Endothelial cell of hepatic sinusoid (primary cell): ENCODE data around the gene BEAN1.
"Not testable (repeated sequence)": the region's sequence is repeated elsewhere in the genome, so short reads cannot be mapped to it uniquely, and the experiment has no call there.

Source experiments
- in situ Hi-C: cut with HindIII; loops from 2 replicates; pipeline ENCODE4 v1.10.0; 2017; ENCODE audit warnings: low sequenced_read_pairs

BEAN1 gene

DNA sequence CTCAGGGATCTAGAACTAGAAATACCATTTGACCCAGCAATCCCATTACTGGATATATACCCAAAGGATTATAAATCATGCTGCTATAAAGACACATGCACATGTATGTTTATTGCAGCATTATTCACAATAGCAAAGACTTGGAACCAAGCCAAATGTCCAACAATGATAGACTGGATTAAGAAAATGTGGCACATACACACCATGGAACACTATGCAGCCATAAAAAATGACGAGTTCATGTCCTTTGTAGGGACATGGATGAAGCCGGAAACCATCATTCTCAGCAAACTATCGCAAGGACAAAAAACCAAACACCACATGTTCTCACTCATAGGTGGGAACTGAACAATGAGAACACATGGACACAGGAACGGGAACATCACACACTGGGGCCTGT, 74.5 kb downstream of the BEAN1 start:
- in situ Hi-C loops: not testable (repeated sequence)

DNA sequence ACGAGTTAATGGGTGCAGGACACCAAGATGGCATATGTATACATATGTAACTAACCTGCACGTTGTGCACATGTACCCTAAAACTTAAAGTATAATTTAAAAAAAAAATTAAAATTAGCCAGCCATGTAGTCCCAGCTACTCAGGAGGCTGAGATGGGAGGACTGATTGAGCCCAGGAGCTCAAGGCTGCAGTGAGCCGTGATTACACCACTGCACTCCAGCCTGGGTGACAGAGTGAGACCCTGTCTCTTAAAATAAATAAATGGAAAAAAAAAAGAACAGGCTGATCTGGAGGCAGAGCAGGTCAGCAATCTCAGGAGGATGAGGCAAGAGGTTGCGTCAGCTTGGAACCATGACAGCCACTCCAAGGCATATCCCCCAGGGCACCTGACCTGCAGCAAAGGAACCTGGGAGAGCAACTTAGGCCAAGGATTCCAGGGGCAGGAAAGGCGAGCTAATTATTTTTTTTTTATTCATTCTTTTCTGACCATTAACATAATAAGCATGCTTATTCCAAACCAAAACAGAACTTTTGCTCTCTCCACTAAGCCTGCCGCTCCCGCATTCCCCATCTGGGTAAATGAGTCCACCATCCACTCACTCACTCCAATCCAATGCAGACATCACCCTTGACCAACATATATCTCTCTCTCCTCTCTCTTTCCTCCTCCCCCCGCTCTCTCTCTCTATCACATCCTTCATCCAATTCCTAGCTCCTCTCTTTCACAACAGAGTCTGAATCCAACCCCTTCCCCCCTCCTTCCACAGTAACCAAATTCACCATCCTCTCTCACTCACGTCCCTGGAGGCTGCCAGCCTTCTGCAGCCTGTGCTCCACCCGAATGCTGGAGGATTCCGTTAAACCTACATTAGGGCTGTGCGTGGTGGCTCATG, 75.2 kb downstream of the BEAN1 start:
- in situ Hi-C loops: no loop called here

DNA sequence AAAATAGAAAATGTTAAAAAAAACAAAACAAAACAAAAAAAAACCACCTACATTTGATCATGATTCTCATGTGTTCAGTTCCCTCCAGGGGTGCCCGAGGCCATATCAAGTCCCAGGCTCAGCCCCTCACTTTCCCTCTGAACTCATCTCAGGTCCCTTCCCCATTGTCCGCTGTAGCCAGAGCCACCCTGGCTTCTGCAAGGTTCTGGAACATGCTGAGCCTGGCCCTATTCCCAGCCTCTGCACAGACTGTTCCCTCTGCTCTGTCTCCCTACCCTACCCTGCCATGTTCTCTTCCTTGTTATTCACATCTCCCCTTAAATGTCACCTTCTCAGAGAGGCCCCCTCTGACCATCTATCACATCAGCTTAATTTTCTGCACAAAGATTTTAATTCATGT, 75.9 kb downstream of the BEAN1 start:
- in situ Hi-C loops: no loop called here

DNA sequence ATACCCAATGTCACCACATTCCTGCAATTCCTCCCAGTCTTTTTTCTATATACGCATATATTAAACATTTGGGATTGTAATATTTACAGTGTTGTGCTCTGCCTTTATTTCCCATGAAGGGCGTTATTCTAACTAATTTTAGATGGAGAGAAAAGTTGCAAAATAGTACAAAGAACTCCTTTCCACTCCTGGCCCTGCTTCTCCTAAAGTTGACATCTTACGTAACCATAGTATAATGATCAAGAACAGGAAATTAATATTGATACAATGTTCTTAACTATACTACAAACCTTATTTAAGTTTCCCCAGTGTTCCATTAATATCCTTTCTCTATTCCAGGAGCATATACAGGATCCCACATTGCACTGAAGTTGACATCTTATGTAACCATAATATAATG, 76.5 kb downstream of the BEAN1 start:
- in situ Hi-C loops: no loop called here

DNA sequence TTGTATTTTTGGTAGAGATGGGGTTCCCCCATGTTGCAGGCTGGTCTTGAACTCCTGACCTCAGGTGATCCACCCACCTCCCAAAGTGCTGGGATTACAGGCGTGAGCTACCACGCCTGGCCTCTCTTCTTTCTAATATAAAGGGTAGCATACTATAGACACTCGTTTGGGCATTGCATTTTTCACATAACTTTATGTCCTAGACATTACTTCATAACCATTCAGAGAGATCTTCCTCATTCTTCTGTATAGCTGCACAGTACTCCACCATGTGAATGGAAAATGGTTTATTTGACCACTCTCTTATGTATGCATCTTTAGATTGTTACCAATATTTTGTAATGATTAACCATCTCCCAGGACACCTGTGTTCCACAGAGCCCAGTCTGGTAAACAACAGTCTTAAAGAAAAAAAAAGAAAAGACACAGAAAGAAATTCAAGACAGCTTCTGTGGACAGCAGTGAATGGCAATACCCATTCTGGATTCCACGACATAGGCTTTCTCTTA, 80.7 kb downstream of the BEAN1 start:
- in situ Hi-C loops: no loop called here

DNA sequence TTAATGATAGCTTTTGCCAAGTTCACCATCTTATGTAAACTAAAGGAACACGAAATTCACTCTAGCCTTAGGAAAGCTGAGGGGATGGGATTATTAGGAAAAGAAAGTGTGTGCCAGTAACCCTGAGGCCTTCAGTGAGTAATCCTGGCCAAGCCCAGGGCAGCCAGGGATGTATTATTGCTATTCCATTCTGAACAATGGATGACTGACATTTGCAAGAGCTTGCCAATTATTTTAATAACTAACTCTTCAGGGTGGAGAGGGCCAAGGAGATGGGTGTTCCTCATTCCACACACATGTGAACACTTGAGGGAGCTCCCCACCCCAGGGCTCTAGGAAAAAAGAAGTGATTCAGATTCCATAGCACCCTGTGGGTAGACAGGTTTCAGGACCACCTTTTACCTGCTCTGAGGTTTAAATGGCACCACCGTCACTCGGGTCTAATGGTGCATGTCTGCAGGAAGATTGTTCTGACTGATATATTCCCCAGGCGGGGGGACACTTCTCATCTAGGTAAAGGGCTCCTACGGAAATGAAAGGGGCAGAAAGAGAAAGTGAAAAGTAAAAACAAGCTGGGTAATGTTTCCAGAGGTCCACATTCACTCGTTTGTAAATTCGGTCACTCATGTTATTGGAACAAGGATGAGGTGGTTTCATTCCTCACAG, 81.3 kb downstream of the BEAN1 start:
- in situ Hi-C loops: no loop called here

DNA sequence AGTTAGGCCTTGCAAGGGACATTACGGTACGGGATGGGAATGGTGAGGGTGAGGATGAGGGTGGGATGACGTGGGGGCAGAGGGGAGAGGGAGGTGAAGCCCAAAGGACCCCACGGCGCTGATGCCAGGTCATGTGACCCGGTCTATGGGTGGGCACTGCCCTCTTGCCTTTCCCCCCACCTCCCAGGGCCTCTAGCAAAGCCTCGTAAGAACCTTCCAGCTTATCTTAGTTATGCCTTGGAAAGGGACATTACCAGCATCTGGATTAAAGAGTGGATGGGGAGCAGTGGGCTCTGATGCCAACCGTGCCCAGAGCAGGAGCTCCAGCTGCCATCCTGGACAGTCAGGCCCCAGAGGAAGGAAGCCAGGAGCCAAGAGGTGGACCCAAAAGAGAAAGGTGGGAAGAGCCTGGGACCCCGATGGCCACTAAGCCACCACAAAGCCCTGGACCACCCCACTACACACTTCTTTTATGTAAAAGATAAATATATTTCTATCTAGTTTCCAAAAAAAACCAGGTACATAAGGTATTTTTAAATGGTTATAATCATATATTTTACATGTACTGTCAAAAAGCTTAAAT, 81.9 kb downstream of the BEAN1 start:
- in situ Hi-C loops: no loop called here

DNA sequence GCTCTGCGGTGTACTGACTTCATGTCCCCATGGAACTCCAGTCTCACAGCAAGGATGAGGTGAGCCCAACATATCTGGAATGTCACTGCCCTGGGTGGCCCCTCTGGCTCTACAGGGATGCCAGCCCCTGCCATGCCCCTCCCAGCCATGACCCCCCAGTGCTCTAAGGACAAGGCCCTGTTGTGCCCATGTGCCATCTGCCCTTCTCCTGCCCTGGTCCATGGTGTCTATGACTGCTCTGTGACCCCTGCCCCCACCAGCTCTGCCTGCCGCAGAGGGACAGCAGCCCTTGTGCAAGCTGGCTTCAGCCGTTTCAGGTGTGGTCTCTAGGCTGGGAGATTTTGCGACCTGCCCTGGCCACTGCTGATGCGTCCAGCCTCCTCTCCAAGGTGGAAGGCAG, 82.5 kb downstream of the BEAN1 start:
- in situ Hi-C loops: no loop called here

DNA sequence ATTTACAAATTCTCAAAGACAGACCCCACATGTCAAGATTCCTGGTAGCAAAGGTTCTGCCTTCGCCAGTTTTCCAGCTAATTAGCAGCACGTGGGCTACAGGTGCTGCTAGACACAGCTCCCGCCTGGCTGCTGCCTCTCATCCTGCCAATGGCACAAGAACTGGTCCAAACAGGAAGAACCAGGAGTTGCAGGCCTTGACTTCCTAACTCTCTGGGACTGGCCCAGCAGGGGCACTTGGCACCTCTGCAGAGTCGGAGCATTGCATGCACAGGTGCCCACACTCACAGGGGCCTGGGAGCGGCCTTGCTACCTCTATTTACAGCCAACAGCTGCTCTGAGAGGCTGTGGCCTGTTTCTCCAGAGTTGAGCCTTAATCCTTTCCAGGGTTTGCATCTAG, 83.2 kb downstream of the BEAN1 start:
- in situ Hi-C loops: no loop called here

DNA sequence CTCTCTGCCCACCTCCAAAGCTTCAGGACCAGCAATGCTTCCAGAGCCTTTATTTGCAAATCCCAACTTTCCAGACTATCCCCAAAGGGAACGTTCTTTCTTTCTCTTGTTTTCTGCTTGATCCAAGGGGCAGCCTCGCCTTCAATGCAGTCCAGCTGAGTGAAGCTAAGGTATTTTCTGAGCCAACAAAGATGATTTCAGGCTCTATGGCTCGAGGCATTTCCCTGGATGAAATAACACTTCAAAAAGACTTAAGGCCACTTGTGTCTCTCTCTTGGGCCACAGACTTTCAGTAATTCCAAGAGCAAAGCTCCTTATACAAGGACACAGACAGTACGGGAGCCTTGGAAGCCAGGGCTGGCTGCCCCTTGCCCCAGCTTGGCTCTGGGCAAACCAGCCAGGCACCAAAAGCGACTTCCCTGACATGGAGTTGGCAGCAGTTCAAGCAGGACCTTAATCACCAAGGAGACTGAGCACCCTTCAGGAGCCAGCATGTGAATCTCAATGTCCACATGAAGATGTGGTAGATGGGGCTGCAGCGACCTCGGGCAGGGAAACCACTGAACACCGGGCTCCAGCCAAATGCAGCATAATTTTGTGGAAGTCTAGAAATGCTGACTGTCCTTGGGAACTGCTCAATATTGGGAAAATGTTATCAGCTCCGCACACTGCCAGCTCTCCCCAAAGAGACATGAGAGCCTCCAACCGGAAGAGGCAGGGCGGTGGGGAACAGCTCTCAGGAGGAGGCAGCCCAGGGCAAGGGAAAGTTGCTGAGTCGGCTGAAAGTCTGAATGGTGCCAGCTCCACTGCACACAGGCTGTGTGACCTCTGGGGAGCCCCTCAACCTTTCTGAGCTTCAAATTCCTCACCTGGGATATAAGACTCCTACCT, 83.9 kb downstream of the BEAN1 start:
- in situ Hi-C loops: no loop called here

DNA sequence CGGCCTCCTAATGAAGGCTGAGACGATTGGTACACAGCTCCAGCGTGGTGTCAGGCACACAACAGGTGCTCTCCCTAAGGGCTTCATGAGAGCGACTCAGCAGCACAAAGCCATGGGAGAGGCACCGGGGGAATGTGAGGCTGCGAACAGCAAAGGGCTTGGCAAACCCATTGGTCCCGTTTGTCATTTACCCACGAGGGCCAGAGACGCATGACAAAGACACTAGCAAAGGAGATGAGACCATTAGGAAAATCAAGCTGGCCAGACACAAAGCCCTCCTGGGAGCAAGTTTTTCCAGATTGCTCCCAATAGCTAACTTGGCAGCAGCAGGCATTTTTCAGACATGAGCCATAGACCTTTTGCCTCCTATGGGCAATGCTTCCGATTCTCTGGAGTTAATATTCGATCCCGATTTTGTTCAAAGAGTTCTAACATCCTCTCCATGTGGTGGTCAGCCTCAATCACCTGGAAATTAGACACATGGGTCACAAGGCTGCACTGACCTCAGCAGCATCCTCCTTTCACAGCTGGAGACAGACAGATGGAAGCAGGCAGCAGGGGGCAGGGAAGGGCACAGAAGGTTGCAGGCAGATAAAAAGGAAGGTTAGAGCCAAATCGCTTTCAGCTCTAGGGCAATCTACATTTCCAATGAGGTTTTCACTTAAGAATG, 84.6 kb downstream of the BEAN1 start:
- in situ Hi-C loops: no loop called here

DNA sequence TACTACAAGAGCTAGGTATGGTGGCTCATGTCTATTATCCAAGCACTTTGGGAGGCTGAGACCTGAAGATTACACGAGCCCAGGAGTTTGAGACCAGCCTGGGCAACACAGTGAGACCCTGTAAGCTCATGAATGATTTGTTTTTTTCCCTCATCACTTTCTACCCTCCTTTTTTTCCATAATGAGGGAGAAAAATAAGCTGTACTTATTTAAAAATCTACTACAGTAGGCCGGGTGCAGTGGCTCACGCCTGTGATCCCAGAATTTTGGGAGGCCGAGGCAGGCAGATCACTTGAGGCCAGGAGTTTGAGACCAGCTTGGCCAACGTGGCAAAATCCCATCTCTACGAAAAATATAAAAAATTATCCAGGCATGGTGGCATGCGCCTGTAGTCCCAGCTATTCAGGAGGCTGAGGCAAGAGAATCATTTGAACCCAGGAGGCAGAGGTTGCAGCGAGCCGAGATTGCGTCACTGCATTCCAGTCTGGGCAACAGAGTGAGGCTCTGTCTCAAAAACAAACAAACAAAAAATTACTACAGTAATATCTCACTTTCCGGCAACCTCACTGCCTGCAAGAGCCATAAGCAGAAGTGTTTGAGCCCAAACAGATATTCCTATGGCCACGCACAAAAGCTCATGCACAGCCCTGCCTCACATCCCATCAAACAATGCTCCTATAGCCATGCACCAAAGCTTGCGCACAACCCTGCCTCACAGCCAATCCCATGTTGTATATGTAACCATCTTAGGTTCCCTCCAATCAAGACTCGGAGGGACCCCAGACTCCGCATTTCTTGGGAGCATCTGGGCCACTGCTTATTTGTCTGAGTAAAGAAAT, 85.4 kb downstream of the BEAN1 start:
- in situ Hi-C loops: no loop called here

DNA sequence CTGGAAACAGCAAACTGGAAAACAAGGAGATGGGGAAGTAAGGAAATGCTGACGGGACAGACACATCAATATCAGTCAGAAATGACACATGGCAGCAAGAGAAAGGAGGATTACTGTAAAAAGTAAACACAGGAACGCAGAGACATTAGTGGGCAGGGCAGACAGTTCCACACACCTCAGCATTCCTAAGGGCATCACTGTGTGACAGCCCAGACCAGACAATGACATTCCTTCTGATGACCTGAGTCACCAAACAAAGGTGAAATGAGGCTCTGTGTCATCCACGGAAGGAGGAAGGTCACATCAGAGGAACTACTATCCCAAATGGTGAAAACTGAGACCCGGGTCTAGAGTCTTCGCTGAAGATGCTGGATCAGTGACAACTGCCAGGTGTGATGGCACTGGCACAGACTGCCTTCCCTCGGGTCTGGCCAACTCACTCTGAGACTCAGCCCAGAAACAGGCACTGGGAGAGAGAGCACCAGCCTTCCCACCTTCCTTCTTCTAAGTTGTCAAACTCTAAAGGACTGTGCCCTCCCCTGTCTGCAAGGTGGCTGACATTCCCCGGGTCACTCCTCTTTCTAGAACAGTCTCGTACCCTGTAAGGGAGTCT, 86.1 kb downstream of the BEAN1 start:
- in situ Hi-C loops: no loop called here

DNA sequence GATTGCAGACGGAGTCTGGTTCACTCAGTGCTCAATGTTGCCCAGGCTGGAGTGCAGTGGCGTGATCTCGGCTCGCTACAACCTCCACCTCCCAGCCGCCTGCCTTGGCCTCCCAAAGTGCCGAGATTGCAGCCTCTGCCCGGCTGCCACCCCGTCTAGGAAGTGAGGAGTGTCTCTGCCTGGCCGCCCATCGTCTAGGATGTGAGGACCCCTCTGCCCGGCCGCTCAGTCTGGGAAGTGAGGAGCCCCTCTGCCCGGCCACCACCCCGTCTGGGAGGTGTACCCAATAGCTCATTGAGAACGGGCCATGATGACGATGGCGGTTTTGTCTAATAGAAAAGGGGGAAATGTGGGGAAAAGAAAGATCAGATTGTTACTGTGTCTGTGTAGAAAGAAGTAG, 87.3 kb downstream of the BEAN1 start:
- in situ Hi-C loops: not testable (repeated sequence)

DNA sequence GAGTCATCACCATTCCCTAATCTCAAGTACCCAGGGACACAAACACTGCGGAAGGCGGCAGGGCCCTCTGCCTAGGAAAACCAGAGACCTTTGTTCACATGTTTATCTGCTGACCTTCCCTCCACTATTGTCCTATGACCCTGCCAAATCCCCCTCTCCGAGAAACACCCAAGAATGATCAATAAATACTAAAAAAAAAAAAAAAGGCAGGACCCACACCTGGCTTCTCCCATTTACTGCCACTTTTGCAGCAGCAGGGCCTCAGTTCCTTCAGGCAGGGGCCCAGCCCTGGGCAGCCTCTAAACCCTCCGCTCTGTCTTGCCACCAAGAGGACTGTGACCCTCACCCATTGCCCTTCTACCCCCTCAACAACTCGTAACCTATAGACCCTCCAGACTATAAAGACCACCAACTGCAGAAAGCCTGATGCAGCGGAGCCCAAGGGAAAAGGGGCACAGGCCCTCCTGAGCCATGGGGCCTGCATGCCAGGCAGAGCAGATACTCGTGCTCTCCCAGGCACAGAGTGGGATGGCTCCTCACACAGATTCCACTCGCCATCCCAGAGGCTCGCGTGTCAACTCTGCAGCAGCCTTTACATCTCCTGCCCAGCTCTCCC, 88.0 kb downstream of the BEAN1 start:
- in situ Hi-C loops: not testable (repeated sequence)

DNA sequence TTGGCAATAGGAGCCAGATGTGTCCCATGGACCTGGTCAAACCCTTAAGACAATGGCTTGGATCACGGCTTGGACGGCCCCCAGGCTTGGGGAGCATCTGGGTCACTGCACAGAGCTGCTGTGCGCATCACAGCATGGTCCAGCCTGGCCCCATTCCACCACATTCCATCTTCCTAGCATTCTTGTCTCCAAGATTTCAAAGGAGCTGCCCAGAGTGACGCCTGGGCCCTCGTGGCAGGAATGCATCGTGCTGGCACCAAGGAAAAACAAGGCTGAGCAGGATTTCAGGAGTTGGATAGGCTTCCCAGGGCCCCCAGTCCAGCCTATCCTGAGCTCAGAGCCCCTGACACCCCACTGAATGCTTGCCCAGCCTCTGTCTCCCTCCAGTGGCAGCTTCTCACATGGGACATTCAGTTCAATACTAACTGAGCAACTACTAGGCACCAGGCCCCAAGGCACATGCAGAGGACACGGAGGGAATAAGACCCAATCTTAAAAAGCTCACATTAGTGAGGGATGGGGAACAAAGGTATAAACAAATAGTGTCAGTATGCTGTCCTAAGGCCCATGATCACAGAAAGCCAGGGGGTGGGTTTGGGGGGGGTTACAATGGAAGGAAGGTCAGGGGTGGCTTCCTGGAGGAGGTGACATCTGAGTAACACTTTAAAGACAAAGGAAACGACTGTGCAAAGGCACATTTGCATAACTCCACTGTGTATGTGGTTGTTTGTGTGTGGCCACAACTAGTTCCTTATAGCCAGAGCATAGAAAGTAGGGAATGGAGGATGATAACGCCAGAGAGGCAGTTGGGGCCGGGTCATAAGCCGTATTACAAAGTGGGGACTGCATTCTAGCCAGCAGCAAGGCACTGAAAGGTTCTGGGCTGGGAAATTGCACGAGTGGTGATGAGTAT, 88.8 kb downstream of the BEAN1 start:
- in situ Hi-C loops: no loop called here

DNA sequence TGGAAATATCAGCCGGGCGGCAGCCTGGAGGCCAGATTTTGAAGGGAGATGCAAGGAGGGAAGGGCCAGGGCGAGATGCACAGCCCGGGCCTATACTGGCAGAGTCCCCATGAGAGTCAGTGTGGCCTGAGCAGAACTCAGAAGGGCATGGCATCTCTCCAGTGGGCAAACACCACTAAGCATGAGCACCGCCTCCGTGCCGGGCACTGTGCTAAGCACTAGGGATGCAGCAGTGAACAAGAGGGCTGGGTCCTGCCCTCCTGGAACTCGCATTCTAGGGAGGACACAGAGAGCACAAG, 89.4 kb downstream of the BEAN1 start:
- in situ Hi-C loops: no loop called here
